ENCODE measurements around the gene NEK6. TPM values are rescaled to one million over a fixed set of nuclear protein-coding genes. Genes with fewer than 3 reads are reported as not detected.

Gene NEK6
- total and polyA plus RNA-seq, 4 experiments from 2014 or later, result 3.8 to 11.7 (median 8.5) TPM

GRCh38 chr9:124341455-124342170 lies 83.9 kb downstream of the NEK6 start:
- H3K4me3 ChIP-seq (ENCODE audit: low read length in 2 of 2), result no peak overlapping the region
- H3K27ac ChIP-seq (ENCODE audit: low read depth, low read length), result no peak overlapping the region
- ChIA-PET POLR2A (ENCODE audit: partially characterized antibody) (no interaction called here), CTCF (ENCODE audit: partially characterized antibody) (no interaction called here)
- Mint-ChIP-seq H3K27ac (peak overlapping the region in 1 of 7 donors; percentile 46), H3K4me3 (no peak overlapping the region), H3K36me3 (peaks cover 18 to 31% of the 10 kb centered on the region in 2 donors), H3K4me1 (peaks cover 0 to 4% (median 0%) of the 10 kb centered on the region in 4 donors), H3K9me3 (peaks cover 0 to 13% (median 0%) of the 10 kb centered on the region in 8 donors), H3K27me3 (no peaks in the 10 kb centered on the region)
- intact Hi-C loops (cut with micrococcal nuclease), result no loop called here
- no peaks in the 10 kb centered on the region for H3K27me3 ChIP-seq (ENCODE audit: insufficient read depth, low read length)
- H3K4me1 ChIP-seq (ENCODE audit: insufficient read depth, low read length), result no peaks in the 10 kb centered on the region
- no peak for DNase-seq
- H3K9me3 ChIP-seq (ENCODE audit: control insufficient read depth in 1 of 2, low read length in 2 of 2), result no peaks in the 10 kb centered on the region
- H3K36me3 ChIP-seq (ENCODE audit: insufficient read depth, low read length), result no peaks in the 10 kb centered on the region

DNA sequence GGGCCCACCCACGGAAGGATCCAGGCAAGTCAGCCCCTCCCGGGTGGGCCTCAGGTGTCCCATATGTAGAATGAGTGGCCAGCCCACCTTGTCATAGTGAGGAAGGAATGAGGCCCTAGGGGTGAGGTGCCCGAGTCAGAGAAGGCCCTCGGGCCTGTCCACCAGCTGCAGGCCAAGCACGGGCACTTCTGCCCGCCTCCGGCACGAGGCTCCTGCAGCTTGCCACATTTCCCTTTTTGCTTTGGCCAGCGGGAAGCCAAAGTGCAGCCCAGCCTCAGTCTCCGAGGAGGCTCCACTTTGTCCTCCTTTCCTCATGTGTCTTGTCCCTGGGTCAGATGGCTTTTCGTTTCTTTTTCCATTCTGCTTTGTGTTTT lies 84.6 kb downstream of the NEK6 start:
- Histone ChIP-seq H3K4me1 (ENCODE audit: insufficient read depth, low read length) (no peaks in the 10 kb centered on the region), H3K4me3 (ENCODE audit: low read length in 2 of 2) (no peak overlapping the region), H3K36me3 (ENCODE audit: insufficient read depth, low read length) (no peaks in the 10 kb centered on the region), H3K27me3 (ENCODE audit: insufficient read depth, low read length) (no peaks in the 10 kb centered on the region), H3K9me3 (ENCODE audit: control insufficient read depth in 1 of 2, low read length in 2 of 2) (no peaks in the 10 kb centered on the region), H3K27ac (ENCODE audit: low read depth, low read length) (no peak overlapping the region)
- ChIA-PET POLR2A (ENCODE audit: partially characterized antibody) (no interaction called here), CTCF (ENCODE audit: partially characterized antibody) (no interaction called here)
- Mint-ChIP-seq H3K36me3 (peaks cover 13 to 32% of the 10 kb centered on the region in 2 donors), H3K4me1 (peaks cover 0 to 4% (median 0%) of the 10 kb centered on the region in 4 donors), H3K9me3 (peaks cover 0 to 8% (median 0%) of the 10 kb centered on the region in 8 donors), H3K27ac (no peak overlapping the region), H3K4me3 (no peak overlapping the region), H3K27me3 (no peaks in the 10 kb centered on the region)
- DNase-seq, result no peak
- intact Hi-C loops (cut with micrococcal nuclease), result no loop called here

- Mint-ChIP-seq H3K27me3 (no peaks in the 10 kb centered on the region), H3K4me3 (no peak overlapping the region), H3K27ac (peak overlapping the region in 1 of 7 donors; percentile 53), H3K9me3 (peaks cover 0 to 7% (median 0%) of the 10 kb centered on the region in 8 donors), H3K4me1 (peaks cover 0 to 4% (median 0%) of the 10 kb centered on the region in 4 donors), H3K36me3 (peaks cover 8 to 30% of the 10 kb centered on the region in 2 donors)
- intact Hi-C loops (cut with micrococcal nuclease), result no loop called here
- no peaks in the 10 kb centered on the region for H3K27me3 ChIP-seq (ENCODE audit: insufficient read depth, low read length)
- no peak overlapping the region for H3K4me3 ChIP-seq (ENCODE audit: low read length in 2 of 2)
- no peak overlapping the region for H3K27ac ChIP-seq (ENCODE audit: low read depth, low read length)
- ChIA-PET CTCF (ENCODE audit: partially characterized antibody) (no interaction called here), POLR2A (ENCODE audit: partially characterized antibody) (no interaction called here)
- no peaks in the 10 kb centered on the region for H3K36me3 ChIP-seq (ENCODE audit: insufficient read depth, low read length)
- no peaks in the 10 kb centered on the region for H3K4me1 ChIP-seq (ENCODE audit: insufficient read depth, low read length)
- DNase-seq, result no peak
- no peaks in the 10 kb centered on the region for H3K9me3 ChIP-seq (ENCODE audit: control insufficient read depth in 1 of 2, low read length in 2 of 2)
Measured at GRCh38 chr9:124342776-124343485, 85.2 kb downstream of the NEK6 start.

DNA sequence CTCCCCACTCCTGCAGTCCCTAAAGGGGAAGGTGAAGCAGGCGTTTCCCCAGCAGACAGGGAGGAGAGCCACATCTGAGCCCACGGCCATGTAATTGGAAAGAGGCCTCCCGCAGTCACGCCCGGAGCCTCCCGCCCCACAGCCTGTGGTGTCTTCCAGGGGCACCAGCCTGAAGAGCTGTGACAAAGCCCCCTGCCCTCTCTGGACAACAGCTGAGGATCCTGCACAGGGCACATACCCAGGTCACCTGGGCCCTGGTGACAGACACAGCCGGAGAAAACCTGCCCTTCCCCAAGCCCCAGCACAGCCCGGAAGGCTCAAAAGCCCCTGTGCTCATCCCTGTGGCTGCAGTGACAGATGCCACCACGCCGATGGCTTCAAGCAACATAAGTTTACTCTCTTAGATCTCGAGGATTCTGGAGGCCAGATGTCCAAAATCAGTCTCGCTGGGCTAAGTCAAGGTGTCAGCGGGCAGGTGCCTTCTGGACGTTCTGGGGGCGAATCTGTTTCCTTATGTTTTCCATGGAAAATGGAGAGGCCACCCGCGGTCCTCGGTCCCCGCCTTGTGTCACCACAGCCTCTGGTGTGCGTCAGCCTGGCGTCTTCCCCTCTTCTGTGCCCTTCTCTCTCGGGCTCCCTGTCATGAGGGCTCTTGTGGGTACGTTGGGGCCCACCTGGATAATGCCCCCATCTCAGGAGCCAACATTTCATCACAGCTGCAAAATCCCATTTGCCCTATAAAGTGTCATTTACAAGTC lies 86.0 kb downstream of the NEK6 start:
- Mint-ChIP-seq H3K9me3 (peaks cover 0 to 2% (median 0%) of the 10 kb centered on the region in 8 donors), H3K36me3 (peaks cover 3 to 32% of the 10 kb centered on the region in 2 donors), H3K4me3 (no peak overlapping the region), H3K27me3 (no peaks in the 10 kb centered on the region), H3K4me1 (peaks cover 0 to 4% (median 0%) of the 10 kb centered on the region in 4 donors), H3K27ac (peak overlapping the region in 1 of 7 donors; percentile 69)
- intact Hi-C loops (cut with micrococcal nuclease), result no loop called here
- Histone ChIP-seq H3K27me3 (ENCODE audit: insufficient read depth, low read length) (no peaks in the 10 kb centered on the region), H3K9me3 (ENCODE audit: control insufficient read depth in 1 of 2, low read length in 2 of 2) (no peaks in the 10 kb centered on the region), H3K4me1 (ENCODE audit: insufficient read depth, low read length) (no peaks in the 10 kb centered on the region), H3K36me3 (ENCODE audit: insufficient read depth, low read length) (peaks cover 6% of the 10 kb centered on the region), H3K4me3 (ENCODE audit: low read length in 2 of 2) (no peak overlapping the region), H3K27ac (ENCODE audit: low read depth, low read length) (no peak overlapping the region)
- no peak for DNase-seq
- CTCF ChIA-PET (ENCODE audit: partially characterized antibody), result no interaction called here
- POLR2A ChIA-PET (ENCODE audit: partially characterized antibody), result no interaction called here

GRCh38 chr9:124344291-124345050 lies 86.7 kb downstream of the NEK6 start:
- Histone ChIP-seq H3K4me1 (ENCODE audit: insufficient read depth, low read length) (no peaks in the 10 kb centered on the region), H3K36me3 (ENCODE audit: insufficient read depth, low read length) (peaks cover 11% of the 10 kb centered on the region), H3K27me3 (ENCODE audit: insufficient read depth, low read length) (no peaks in the 10 kb centered on the region), H3K4me3 (ENCODE audit: low read length in 2 of 2) (no peak overlapping the region), H3K9me3 (ENCODE audit: control insufficient read depth in 1 of 2, low read length in 2 of 2) (no peaks in the 10 kb centered on the region), H3K27ac (ENCODE audit: low read depth, low read length) (no peak overlapping the region)
- H3K27ac Mint-ChIP-seq, result peak overlapping the region in 1 of 7 donors; percentile 69
- no peak overlapping the region for H3K4me3 Mint-ChIP-seq
- peaks cover 4 to 38% of the 10 kb centered on the region in 2 donors for H3K36me3 Mint-ChIP-seq
- no peaks in the 10 kb centered on the region for H3K27me3 Mint-ChIP-seq
- POLR2A ChIA-PET (ENCODE audit: partially characterized antibody), result no interaction called here
- peaks cover 0 to 4% (median 0%) of the 10 kb centered on the region in 4 donors for H3K4me1 Mint-ChIP-seq
- no peak for DNase-seq
- CTCF ChIA-PET (ENCODE audit: partially characterized antibody), result no interaction called here
- intact Hi-C loops (cut with micrococcal nuclease), result no loop called here
- peaks cover 0 to 2% (median 0%) of the 10 kb centered on the region in 8 donors for H3K9me3 Mint-ChIP-seq

GRCh38 chr9:124345063-124345462 lies 87.3 kb downstream of the NEK6 start:
- DNase-seq, result no peak
- Histone ChIP-seq H3K4me1 (ENCODE audit: insufficient read depth, low read length) (no peaks in the 10 kb centered on the region), H3K9me3 (ENCODE audit: control insufficient read depth in 1 of 2, low read length in 2 of 2) (no peaks in the 10 kb centered on the region), H3K36me3 (ENCODE audit: insufficient read depth, low read length) (peaks cover 11% of the 10 kb centered on the region), H3K27me3 (ENCODE audit: insufficient read depth, low read length) (no peaks in the 10 kb centered on the region), H3K27ac (ENCODE audit: low read depth, low read length) (no peak overlapping the region), H3K4me3 (ENCODE audit: low read length in 2 of 2) (no peak overlapping the region)
- peaks cover 0 to 2% (median 0%) of the 10 kb centered on the region in 8 donors for H3K9me3 Mint-ChIP-seq
- no peaks in the 10 kb centered on the region for H3K27me3 Mint-ChIP-seq
- no peak overlapping the region for H3K4me3 Mint-ChIP-seq
- intact Hi-C loops (cut with micrococcal nuclease), result no loop called here
- peaks cover 4 to 41% of the 10 kb centered on the region in 2 donors for H3K36me3 Mint-ChIP-seq
- POLR2A ChIA-PET (ENCODE audit: partially characterized antibody), result no interaction called here
- CTCF ChIA-PET (ENCODE audit: partially characterized antibody), result no interaction called here
- H3K4me1 Mint-ChIP-seq, result peaks cover 0 to 4% (median 0%) of the 10 kb centered on the region in 4 donors
- peak overlapping the region in 1 of 7 donors; percentile 24 for H3K27ac Mint-ChIP-seq

Data from CD4-positive, alpha-beta memory T cell (primary cell).